Measurements from ENCODE around the gene JMJD8. TPM values are rescaled to one million over a fixed set of nuclear protein-coding genes. Genes with fewer than 3 reads are reported as not detected.

Gene JMJD8, protein sequence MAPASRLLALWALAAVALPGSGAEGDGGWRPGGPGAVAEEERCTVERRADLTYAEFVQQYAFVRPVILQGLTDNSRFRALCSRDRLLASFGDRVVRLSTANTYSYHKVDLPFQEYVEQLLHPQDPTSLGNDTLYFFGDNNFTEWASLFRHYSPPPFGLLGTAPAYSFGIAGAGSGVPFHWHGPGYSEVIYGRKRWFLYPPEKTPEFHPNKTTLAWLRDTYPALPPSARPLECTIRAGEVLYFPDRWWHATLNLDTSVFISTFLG
- 73.2 to 80.1 TPM (median 77.6 TPM) in 5 replicates for total RNA-seq (2022; extraction: Qiagen RNA extraction)

DNA sequence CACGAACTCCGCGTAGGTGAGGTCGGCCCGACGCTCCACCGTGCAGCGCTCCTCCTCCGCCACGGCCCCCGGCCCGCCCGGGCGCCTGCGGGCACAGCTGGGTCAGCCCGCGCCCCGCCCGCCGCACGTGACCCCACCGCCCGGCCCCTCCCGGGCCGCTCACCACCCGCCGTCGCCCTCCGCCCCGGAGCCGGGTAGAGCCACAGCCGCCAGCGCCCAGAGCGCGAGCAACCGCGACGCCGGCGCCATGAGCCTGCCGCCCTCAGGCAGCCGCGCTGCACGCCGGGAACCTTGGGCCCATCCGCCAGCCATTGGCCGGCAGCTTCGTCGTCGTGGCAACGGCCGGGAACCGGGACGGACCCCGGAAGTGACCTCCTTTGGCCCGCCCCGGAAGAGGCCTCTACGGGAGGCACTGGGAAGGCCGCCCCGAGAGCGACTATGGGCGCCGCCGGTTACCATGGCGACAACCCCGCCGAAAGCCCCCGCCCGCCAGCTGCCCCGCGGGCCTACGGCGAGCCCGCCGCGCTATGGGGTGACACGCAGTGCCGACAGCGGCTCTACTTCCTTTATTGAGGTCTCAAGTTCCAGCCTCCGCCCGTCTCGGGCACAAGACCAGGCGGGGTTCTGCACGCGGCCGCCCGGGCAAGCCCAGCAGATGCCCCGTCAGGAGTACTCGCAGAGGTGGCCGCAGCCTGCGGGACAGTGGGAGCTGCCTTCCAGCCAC, at the start of gene JMJD8:
TSS of gene JMJD8 (minus strand) at position 264 of the 724 bp plus-strand sequence. CDS start at position 249, 15 bp downstream.

DNA sequence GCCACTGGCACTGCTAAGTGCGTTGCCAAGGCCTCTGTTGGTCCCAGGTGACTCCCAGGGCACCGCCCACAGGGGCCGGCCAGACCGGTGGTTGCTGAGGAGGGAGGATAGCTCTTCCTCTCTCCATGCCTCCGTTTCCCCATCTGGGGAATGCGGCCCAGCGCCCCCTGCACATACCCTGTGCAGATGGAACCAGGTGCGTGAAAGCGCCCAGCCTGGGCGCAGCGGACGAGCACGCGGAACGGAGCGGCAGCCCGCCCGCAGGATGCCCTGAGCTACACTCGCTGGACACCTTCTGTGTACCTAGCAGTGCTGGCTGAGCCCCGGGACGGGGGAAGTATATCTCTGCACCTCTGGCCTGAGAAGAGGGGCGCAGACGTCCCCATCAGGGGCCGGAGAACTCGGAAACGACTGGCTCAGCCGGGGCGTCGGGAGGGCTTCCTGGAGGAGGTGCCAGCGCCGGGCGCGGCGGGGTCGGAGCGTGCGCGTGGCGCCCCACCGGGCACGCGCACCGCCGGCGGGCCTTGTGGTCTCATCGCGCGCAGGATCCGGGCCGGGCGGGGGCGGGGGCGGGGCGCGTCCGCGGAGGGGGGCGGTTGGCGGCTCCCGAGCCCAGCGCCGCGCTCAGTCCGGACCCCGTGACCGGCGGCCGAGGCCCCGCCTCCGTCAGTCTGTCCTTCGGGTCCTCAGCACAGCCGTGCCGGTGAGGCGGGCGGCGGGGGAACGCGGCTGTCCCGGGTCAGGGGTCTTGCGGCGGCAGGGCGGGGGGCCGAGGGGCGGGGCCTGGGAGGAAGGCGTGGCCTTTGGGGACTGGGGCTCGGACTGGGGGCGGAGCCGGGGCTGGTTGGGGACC, 42.5 kb upstream of the JMJD8 start, which contains the start of the genes CCDC78 and HAGHL:
TSS of gene CCDC78 (minus strand) at position 6 of the 853 bp plus-strand sequence. CDS start 76 bp downstream, outside the sequence.
TSS of gene HAGHL (plus strand) at position 669 of the 853 bp plus-strand sequence. CDS start 404 bp downstream, outside the sequence.

DNA sequence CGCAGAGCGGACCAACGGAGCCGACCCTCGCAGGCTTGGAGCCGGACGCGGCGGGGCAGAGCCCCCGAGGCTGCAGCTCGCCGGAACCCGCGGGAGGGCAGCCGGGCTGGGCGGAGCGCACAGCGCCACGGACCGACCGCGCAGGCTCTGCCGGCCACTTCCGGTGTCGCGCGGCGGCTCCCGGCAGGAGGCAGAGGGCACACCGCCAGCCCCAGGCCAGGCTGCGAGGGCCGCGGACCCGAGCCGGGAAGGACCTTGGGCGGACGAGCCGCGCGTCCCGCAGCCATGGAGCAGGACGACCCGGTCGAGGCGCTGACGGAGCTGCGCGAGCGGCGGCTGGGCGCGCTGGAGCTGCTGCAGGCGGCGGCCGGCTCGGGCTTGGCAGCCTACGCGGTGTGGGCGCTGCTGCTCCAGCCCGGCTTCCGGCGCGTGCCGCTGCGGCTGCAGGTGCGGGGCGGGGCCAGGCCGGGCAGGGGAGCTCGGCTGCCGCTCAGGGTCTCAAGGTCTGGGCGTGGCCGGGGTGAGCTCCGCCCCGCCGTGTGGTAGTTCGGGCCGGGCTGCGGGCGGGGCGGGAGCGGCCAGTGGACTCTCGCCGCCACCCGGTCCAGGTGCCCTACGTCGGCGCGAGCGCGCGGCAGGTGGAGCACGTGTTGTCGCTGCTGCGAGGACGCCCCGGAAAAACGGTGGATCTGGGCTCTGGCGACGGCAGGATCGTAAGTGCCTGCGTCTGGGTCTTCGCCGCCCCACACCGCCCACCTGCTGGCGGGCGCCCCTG, 37.0 kb upstream of the JMJD8 start, which contains the start of gene ANTKMT:
TSS of gene ANTKMT (plus strand) at position 157 of the 775 bp plus-strand sequence. CDS start at position 286, 129 bp downstream.

DNA sequence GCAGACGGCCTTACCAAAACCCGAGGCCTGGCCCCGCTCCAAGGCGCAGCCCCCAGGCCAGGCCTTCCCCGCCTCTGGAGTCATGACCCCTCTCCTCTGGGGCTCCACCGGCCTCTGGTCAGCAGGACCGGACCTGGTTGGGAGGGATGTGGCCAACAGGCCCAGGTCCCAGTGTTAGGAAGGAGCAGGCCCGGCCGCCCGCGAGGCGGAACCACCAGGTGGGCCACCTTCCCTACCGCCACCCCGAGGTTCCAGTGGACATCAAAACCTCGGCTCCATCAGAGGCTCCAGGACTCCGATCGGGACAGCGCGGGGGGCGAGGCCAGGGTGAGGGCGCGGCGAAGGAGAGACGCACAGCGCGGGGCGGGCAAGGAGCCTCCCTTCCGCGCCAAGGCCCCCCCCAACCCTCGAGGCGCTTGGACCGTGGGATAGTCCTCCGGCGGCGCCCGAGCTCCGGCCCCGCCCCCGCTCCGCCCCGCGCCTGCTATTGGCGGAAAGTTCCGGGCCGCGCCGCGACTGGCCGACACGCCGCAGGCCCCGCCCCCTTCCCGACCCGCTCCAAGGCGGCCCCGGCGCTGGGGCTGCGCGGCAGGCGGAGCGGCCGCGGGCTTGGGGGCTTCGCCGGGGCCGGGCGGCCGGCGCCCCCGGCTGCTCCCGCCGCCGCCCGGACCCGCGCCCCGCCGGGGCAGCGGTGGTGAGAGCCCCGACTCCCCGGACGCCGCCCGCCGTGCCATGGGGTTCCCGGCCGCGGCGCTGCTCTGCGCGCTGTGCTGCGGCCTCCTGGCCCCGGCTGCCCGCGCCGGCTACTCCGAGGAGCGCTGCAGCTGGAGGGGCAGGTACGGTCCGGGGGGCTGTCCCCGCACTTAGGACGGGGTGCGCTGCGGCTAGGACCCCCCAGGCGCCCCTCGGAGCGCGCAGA, 30.7 kb upstream of the JMJD8 start, which contains the start of gene METRN:
TSS of gene METRN (plus strand) at position 561 of the 919 bp plus-strand sequence. CDS start at position 733, 172 bp downstream.

DNA sequence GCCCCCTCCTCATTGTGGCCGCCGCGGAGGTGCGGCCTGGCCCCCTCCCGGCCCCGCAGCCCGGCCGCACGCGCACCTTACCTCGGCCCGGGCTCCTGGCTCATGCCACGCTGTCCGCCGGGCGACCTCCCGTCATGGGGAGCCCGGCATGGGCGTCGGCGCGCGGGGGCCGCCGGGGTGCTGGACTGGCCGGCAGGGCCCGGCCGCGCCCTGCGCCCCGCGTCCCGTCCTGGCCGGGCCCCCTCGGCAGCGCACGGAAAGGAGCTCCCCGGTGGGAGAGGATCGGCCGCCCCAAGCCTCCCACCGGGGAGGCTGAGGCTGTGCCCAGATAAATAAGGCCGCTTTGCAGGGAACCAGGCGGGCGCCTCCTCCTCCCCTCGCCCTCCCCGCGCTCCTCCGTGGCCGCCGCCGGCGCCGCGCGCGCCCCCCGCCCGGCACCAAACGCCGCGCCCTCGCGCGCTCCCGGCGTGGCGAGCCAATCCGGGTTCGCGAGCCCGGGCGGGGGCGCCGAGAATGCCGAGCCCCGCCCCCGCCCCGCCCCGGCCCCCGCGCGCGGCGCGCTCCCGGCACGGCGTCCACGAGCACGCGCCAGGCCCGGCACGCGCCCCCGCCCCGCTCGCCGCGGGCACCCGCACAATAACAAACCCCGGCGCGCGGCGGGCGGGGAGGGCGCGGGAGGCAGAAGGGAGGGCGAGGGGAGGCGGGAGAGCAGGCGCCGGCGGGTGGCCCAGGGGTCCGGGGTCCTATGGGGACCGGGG, 21.5 kb upstream of the JMJD8 start, which contains the start of gene FBXL16:
TSS of gene FBXL16 (minus strand) at position 371 of the 758 bp plus-strand sequence. CDS start 8,396 bp downstream, outside the sequence.

DNA sequence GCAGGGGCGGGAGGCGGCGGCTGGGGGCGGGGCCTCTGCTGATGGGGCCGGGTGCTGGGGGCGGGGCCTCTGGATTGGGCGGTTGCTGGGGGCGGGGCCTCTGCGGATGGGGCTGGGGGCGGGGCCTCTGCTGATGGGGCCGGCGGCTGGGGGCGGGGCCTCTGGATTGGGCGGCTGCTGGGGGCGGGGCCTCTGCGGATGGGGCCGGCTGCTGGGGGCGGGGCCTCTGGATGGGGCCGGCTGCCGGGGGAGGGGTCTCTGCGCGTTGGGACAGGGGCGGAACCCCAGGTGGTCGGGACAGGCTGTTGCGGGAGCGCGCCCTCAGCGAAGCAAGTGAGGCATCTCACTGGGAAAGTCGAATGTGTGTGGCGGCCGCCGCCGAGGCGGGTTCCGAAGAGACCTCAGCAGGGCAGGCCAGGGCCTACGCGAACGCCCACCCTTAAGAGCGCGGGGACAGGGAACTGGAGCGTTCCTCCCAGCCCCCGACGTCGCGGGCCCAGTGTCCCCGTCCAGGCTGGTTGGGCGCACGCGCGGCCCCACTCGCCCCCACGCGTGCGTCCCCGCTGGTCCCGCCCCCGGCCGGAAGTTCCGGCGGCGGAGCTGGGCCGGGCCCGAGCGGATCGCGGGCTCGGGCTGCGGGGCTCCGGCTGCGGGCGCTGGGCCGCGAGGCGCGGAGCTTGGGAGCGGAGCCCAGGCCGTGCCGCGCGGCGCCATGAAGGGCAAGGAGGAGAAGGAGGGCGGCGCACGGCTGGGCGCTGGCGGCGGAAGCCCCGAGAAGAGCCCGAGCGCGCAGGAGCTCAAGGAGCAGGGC, 4.1 kb downstream of the JMJD8 start, which contains the start of gene STUB1:
TSS of gene STUB1 (plus strand) at position 597 of the 811 bp plus-strand sequence. CDS start at position 713, 116 bp downstream.

DNA sequence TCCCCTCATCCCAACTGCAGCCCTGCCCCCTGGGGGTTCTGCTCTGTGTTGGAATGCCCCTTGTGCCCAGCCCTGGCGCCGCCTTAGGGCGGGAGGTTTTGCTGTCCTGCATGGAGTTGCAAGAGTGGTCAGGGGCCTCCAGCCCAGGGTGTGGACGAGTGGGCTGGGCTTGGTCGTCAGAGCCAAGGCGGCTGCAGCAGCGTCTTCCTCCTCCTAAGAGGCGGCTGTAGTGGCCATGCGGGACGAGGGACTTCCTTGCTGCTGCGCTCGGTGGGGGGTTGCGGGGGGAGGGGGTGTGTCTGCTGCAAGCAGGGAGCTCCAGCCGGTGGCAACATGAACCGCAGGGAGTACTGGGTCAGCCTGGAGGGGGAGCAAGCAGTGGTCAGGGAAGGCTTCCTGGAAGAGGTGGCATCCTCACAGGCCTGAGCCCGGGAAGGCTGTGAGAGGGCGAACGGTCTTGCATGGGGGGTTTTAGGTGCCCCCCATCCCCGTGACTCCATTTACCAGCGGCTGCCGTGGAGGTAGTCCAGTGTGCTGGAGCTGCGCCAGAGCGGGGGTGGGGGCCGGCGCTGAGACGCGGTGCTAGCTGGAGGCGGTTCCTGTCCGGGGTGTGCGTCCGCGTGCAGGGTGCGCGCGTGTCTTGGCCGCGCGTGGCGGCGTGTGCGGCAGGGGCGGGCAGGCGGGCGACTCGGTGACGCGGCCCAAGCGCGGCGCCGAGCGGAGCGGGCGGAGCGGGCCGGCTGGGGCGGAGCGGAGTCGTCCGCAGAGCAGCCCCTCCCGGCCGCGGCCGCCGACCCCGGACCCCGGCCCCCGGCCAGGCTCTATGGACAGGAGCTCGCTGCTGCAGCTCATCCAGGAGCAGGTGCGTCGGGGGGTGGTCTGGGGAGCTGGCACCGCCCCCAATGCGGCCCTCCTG, 8.9 kb downstream of the JMJD8 start, which contains the start of gene RHBDL1:
TSS of gene RHBDL1 (plus strand) at position 704 of the 916 bp plus-strand sequence. CDS start at position 824, 120 bp downstream.

DNA sequence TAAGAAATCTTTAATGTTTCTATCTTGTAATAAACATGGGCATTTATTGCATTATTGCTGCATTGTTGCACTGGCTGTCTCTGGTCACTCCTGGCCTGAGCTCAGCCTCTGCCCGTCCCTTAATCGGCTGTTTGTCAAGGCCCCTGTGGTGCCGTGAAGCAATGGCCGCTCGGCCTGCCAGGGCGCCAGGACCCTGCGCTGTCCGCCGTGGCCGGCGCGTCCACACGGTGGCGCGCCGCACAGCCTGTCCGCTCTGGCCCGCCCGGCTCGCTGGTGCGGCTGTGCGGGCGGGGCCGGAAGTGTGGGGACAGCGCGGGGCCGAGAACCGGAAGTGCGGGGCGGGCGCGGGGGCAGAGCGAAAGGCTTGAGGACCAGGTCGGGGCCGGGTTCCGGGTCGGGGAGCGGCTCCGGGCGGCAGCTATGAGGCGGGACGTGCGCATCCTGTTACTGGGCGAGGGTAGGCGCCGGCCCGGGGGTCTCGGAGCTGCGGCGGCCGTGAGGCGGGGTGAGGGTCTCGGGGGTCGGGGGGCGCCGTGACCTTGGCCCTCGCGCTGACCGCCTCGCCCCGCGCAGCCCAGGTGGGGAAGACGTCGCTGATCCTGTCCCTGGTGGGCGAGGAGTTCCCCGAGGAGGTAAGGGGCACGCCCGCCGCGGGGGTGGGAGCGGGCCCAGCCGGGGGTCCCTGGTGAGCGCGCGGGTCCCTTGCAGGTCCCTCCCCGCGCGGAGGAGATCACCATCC, 16.2 kb downstream of the JMJD8 start, which contains the start of gene RHOT2:
TSS of gene RHOT2 (plus strand) at position 353 of the 739 bp plus-strand sequence. CDS start at position 421, 68 bp downstream.

DNA sequence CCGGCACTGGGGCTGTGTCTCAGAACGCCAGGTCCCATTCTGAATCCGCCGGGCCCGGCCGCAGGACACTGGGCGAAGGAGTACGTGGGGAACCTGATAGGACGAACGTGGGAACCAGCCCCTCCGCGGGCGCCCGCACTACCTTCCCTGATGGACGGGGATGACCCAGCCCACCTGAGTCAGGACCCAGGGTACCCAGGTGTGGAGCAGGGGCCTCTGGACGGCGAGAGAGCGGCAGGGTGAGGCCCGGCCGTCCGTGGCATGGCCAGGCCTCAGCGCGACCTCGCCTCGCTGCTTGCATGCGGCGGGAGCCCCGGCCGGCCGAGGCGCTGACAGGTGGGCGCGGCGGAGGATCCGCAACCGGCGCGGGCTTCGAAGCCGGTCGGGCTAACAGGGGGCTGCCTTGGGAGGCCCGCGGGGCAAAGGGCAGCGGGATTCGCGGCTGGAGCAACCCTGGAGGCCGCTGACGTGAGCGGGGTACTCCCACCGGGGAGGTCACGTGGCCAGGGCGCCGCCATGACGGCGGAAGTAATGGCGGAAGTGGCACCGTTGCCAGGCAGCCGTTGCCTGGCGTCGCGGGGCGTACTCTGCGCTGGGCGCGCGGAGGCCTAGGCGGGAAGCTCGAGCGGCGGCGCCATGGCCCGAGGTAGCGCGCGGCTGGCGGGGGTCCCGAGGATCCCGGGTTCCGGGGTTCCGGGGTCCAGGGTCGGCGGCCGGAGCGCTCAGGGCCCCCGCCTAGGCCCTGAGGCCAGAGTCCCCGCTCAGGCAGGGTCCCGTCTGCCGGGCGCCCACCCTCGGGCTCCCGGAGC, 35.1 kb downstream of the JMJD8 start, which contains the start of gene WDR90:
TSS of gene WDR90 (plus strand) at position 585 of the 809 bp plus-strand sequence. CDS start at position 637, 52 bp downstream.

DNA sequence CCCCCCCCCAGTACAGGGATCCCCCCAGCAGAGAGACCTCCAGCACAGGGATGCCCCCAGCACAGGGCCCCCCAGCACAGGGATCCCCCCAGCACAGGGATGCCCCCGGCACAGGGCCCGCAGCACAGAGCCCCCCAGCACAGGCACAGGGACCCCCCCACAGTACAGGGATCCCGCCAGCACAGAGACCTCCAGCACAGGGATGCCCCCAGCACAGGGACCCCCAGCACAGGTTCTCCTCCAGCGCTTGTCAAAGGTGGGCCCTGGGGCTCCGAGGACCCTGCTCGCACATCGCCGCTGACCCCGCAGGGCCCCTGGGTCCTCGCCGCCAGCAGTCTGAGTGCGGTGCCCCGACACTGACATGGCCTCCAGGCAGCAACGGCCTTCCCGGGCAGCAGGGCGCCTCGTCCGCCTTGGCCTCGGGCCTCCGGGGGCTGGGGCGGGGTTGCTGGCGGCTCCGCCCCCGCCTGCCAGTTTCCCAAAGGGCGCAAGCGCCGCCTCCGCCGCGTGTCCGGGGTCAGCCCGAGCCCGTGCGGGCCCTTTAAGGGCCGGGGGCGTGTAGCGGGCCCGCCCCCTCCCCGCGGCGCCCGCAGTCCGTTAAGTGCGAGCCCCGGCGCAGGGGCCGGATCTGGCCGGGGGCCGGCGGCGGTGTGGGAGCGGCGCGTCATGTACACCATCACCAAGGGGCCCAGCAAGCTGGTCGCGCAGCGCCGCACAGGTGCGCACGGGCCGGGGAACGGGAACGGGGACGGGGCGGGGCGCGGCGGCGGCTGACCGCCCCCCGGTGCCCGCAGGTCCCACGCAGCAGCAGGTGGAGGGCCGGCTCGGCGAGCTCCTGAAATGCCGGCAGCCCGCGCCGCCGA, 42.6 kb downstream of the JMJD8 start, which contains the start of gene MCRIP2:
TSS of gene MCRIP2 (plus strand) at position 503 of the 863 bp plus-strand sequence. CDS start at position 667, 164 bp downstream.

DNA sequence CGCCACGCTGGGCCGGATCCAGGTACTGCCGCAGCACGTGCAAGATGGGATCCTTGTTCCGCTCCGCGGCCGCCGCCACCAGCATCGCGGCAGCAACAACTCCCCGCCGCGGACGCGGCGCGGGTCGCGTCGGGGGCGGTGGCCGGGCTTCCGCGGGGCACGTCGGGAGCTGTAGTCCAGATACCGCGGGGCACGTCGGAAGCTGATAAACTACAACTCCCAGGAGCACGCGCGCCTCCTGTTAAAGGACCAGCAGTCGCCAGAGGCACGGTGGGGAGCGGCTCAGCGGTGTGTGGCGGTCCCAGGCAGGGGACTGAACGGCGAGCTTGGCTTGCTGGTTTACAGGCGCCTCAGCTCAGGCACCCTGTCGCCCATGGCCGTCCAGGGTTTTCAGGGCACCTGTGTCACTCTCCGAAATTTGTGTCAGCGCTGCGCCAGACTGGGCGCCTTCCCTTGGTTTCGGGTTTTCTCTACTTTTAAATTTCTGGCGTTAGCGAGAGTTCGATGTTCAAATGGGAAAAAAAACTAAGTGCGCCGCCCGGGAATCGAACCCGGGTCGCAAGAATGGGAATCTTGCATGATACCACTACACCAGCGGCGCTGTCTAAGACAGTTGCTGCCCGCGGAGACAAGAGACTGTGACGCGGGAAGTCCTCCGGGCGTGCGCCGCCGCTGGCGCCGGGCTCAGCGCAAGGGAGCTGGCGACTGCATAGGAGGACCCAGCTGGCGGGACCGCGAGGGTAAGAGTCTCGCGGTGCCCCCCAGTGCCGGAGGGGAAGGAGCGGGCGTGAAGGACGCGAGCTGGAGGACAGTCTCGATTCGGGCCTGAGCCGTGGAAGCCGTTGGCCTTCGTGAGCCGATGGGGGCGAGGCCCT, 47.7 kb downstream of the JMJD8 start, which contains the start of gene METTL26:
TSS of gene METTL26 (minus strand) at position 100 of the 875 bp plus-strand sequence. CDS start at position 85, 15 bp downstream.

Measured in A549 treated with Hydrocortisone at 1 μM for 4 hours (cell line).